Ovary (tissue), 3 donors: ENCODE results near the gene CELF2.

ENCODE experiments used
- CTCF ChIP-seq, 3 donors: fragments of 450-650 bp in 2 of 3; fragments of 200-600 bp in 1 of 3; IDR thresholded peaks; one replicate each; pipeline versions ENCODE4 v1.5.1 to v1.8.0; 2016 to 2022; ENCODE audit warnings: antibody characterized with exemption in 3 of 3, mild to moderate bottlenecking in 1 of 3
- POLR2A ChIP-seq: fragments of 450-650 bp; IDR thresholded peaks from one replicate; pipeline ENCODE4 v1.6.1; 2017; ENCODE audit warnings: antibody characterized with exemption, mild to moderate bottlenecking, moderate library complexity
- donor health status: DM: no; HTN: no; CAD: no.

- no peak for TF ChIP-seq POLR2A
- no peak for TF ChIP-seq CTCF (IDR thresholded peaks at IDR 0.05)
Measured at GRCh38 chr10:11379771-11380170, 362.1 kb downstream of the CELF2 start.
